ENCODE measurements around the gene PRIMPOL.

PRIMPOL gene

DNA sequence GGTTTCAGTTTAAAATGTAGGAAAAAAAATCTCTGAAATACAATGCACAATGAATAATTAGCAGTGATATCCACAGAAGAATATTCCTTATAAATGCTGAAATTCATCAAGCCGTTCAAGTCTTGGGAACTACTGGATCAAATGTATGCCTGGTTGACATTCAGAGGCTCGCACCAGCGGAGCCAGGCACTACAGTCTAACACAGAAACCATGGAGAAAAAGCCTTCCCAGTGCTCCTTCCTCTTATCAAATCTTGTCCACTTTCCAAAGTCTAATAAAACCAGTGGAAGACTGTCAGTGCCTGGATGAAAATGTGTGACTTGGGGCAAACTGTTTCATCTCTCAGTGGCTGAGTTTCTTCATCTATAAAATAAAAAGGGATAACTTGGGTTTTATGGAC is 48.4 kb downstream of the PRIMPOL start:
- H3K36me3 ChIP-seq (ENCODE audit: control insufficient read depth, insufficient read depth, low read length), result peaks cover 2% of the 10 kb centered on the region
- TF ChIP-seq CTCF (IDR thresholded peaks at IDR 0.05; ENCODE audit: insufficient read depth, low read length, poor library complexity, severe bottlenecking), result no peak
- no peak for DNase-seq (ENCODE audit: extremely low read depth, insufficient read length)
- no peak overlapping the region for H3K4me3 ChIP-seq (replicated peaks; ENCODE audit: low read depth, low read length)
- H3K27me3 ChIP-seq (replicated peaks; ENCODE audit: control insufficient read depth, insufficient read depth, low read length), result no peaks in the 10 kb centered on the region

DNA sequence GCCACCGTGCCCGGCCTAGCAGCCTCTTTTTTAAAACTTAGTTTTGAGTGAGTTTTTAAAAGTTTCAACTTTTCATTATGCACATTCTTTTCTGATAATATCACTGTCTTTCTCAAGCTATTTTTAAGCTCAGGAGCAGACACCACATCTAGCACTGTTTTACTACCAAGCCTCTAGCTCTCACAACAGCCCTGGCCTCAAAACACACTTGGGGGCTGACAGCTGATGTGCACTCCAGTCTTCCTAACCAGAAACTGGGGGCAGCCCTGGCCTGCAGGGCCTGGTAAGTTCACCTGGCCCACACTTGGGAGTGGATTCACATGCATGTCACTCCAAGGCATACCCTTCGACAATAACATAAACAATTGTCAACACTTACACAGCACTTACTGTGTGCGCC is 50.4 kb downstream of the PRIMPOL start:
- peaks cover 2% of the 10 kb centered on the region for H3K36me3 ChIP-seq (ENCODE audit: control insufficient read depth, insufficient read depth, low read length)
- TF ChIP-seq CTCF (IDR thresholded peaks at IDR 0.05; ENCODE audit: insufficient read depth, low read length, poor library complexity, severe bottlenecking), result no peak
- H3K27me3 ChIP-seq (replicated peaks; ENCODE audit: control insufficient read depth, insufficient read depth, low read length), result no peaks in the 10 kb centered on the region
- no peak overlapping the region for H3K4me3 ChIP-seq (replicated peaks; ENCODE audit: low read depth, low read length)
- no peak for DNase-seq (ENCODE audit: extremely low read depth, insufficient read length)

DNA sequence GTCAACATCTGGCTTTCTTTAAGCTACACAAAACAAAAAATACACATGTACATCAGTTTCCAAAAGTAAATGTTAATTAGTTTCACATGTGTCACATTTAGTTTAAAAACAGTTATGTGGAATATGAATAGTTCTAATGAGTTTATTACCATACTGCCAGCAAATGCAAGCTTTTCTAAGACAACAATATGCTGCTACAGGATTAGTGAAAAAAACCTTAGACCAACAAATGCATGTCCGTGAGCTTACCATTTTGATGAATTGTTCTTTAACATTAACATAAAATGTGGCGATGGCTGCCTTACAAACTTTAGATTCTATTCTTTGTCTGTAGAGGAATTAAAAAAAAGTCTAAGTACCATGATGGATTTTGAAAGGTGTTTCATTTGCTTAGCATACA is 52.6 kb downstream of the PRIMPOL start:
- Histone ChIP-seq H3K27me3 (replicated peaks; ENCODE audit: control insufficient read depth, insufficient read depth, low read length) (no peaks in the 10 kb centered on the region), H3K4me3 (replicated peaks; ENCODE audit: low read depth, low read length) (no peak overlapping the region), H3K36me3 (ENCODE audit: control insufficient read depth, insufficient read depth, low read length) (peaks cover 4% of the 10 kb centered on the region)
- DNase-seq (ENCODE audit: extremely low read depth, insufficient read length), result no peak
- TF ChIP-seq CTCF (IDR thresholded peaks at IDR 0.05; ENCODE audit: insufficient read depth, low read length, poor library complexity, severe bottlenecking), result no peak

- Histone ChIP-seq H3K4me3 (replicated peaks; ENCODE audit: low read depth, low read length) (no peak overlapping the region), H3K36me3 (ENCODE audit: control insufficient read depth, insufficient read depth, low read length) (peaks cover 8% of the 10 kb centered on the region; the same call in 1 of the 2 replicates), H3K27me3 (replicated peaks; ENCODE audit: control insufficient read depth, insufficient read depth, low read length) (no peaks in the 10 kb centered on the region)
- DNase-seq (ENCODE audit: extremely low read depth, insufficient read length), result no peak
- TF ChIP-seq CTCF (IDR thresholded peaks at IDR 0.05; ENCODE audit: insufficient read depth, low read length, poor library complexity, severe bottlenecking), result no peak
These were observed 56.2 kb downstream of the PRIMPOL start for GRCh38 chr4:184705692-184706091.

GRCh38 chr4:184706453-184706852 is 56.9 kb downstream of the PRIMPOL start:
- peaks cover 8% of the 10 kb centered on the region; the same call in 1 of the 2 replicates for H3K36me3 ChIP-seq (ENCODE audit: control insufficient read depth, insufficient read depth, low read length)
- no peak for TF ChIP-seq CTCF (IDR thresholded peaks at IDR 0.05; ENCODE audit: insufficient read depth, low read length, poor library complexity, severe bottlenecking)

GRCh38 chr4:184712322-184712721 is 62.8 kb downstream of the PRIMPOL start:
- Histone ChIP-seq H3K4me3 (replicated peaks; ENCODE audit: low read depth, low read length) (no peak overlapping the region), H3K36me3 (ENCODE audit: control insufficient read depth, insufficient read depth, low read length) (peaks cover 6% of the 10 kb centered on the region), H3K27me3 (replicated peaks; ENCODE audit: control insufficient read depth, insufficient read depth, low read length) (no peaks in the 10 kb centered on the region)
- DNase-seq (ENCODE audit: extremely low read depth, insufficient read length), result no peak
- TF ChIP-seq CTCF (IDR thresholded peaks at IDR 0.05; ENCODE audit: insufficient read depth, low read length, poor library complexity, severe bottlenecking), result no peak

More at GRCh38 chr4:184706453-184706852, 56.9 kb downstream of the PRIMPOL start:
- H3K27me3 ChIP-seq (replicated peaks; ENCODE audit: control insufficient read depth, insufficient read depth, low read length), result no peaks in the 10 kb centered on the region
- H3K4me3 ChIP-seq (replicated peaks; ENCODE audit: low read depth, low read length), result no peak overlapping the region
- DNase-seq (ENCODE audit: extremely low read depth, insufficient read length), result no peak
